SH-SY5Y (cell line): ENCODE measurements around the gene ERVMER34-1.

ENCODE experiments used
- GATA2 ChIP-seq: IDR thresholded peaks from 2 replicates; pipeline ENCODE4 v1.6.1; 2011; ENCODE audit warnings: mild to moderate bottlenecking, low read depth, low read length
- GATA3 ChIP-seq: IDR thresholded peaks from 2 replicates; pipeline ENCODE4 v1.6.1; 2011; ENCODE audit warnings: low read depth, mild to moderate bottlenecking, low read length, moderate library complexity

GRCh38 chr4:52755426-52755825, 4.2 kb upstream of the ERVMER34-1 start:
- TF ChIP-seq GATA3 (no peak), GATA2 (no peak)
